B cell (primary cell): Measurements from ENCODE around the gene HOXB6. TPM values are rescaled to one million over a fixed set of nuclear protein-coding genes. Genes with fewer than 3 reads are reported as not detected.

Source experiments
- ATAC-seq: fragments of 200-7000 bp; cut with Tn5 transposase; one replicate; pipeline ENCODE4 v1.10.0; 2021; ENCODE audit warnings: low read depth, mild to moderate bottlenecking, moderate number of reproducible peaks, moderate library complexity
- CTCF ChIA-PET: fragments of 350-600 bp; sonication (Branson Sonifier 250); formaldehyde crosslinking; loops from one replicate; lab custom pipeline; 2021; ENCODE audit warnings: antibody characterized with exemption, inconsistent platforms; lab: Charles Lee
- POLR2A ChIA-PET: fragments of 350-600 bp; sonication (Branson Sonifier 250); formaldehyde crosslinking; loops from one replicate; lab custom pipeline; 2021; ENCODE audit warnings: antibody characterized with exemption; lab: Charles Lee
- DNase-seq: peaks from one replicate; pipeline ENCODE4 v3.0.0; 2013
- H2AFZ ChIP-seq: 2 replicates; pipeline ENCODE4 v1.6.1; 2012; ENCODE audit warnings: mild to moderate bottlenecking, low read depth, low read length; ENCODE audit not compliant: insufficient read depth, poor library complexity, severe bottlenecking
- H3K27ac ChIP-seq, 2 donors: 1 replicate in 1 of 2; 2 replicates in 1 of 2; pipeline ENCODE4 v1.5.1; 2012 to 2013; ENCODE audit warnings: low read length in 2 of 2, mild to moderate bottlenecking in 2 of 2, moderate library complexity in 1 of 2
- H3K27me3 ChIP-seq, 4 experiments: fragments of 200-600 bp in 1 of 4; sonication (generic) in 1 of 4; replicated peaks in 1 of 4; 1 replicate in 2 of 4; 2 replicates in 2 of 4; pipeline versions ENCODE4 v1.6.1 to v1.7.0; 2013 to 2016; ENCODE audit warnings: low read length in 3 of 4, mild to moderate bottlenecking in 2 of 4, mixed read lengths in 1 of 4, moderate library complexity in 1 of 4; ENCODE audit not compliant: insufficient read depth in 4 of 4, control insufficient read depth in 3 of 4; ENCODE audit errors: control extremely low read depth in 1 of 4
- H3K36me3 ChIP-seq, 2 experiments: replicated peaks in 1 of 2; 1 replicate in 1 of 2; 2 replicates in 1 of 2; pipeline versions ENCODE4 v1.6.1 to v1.7.1; 2013; ENCODE audit warnings: low read length in 1 of 2; ENCODE audit not compliant: insufficient read depth in 2 of 2, control insufficient read depth in 1 of 2; ENCODE audit errors: control extremely low read depth in 1 of 2, extremely low read depth in 1 of 2
- H3K4me1 ChIP-seq, 2 donors: fragments of 200-600 bp in 1 of 2; sonication (generic) in 1 of 2; 1 replicate in 1 of 2; 2 replicates in 1 of 2; pipeline versions ENCODE4 v1.5.1 to v1.6.1; 2013 to 2017; ENCODE audit warnings: low read length in 2 of 2; ENCODE audit not compliant: control insufficient read depth in 2 of 2, insufficient read depth in 2 of 2
- H3K4me2 ChIP-seq: replicated peaks from 2 replicates; pipeline ENCODE3; 2012; ENCODE audit warnings: mild to moderate bottlenecking, low read depth, low read length; ENCODE audit not compliant: poor library complexity, severe bottlenecking
- H3K4me3 ChIP-seq, 5 experiments: fragments of 200-600 bp in 1 of 5; sonication (generic) in 1 of 5; 1 replicate in 3 of 5; 2 replicates in 2 of 5; pipeline versions ENCODE4 v1.5.1 to v1.7.0; 2011 to 2016; ENCODE audit warnings: low read length in 4 of 5, mild to moderate bottlenecking in 4 of 5, low read depth in 2 of 5, control low read depth in 1 of 5, moderate library complexity in 1 of 5; ENCODE audit not compliant: insufficient read depth in 1 of 5; ENCODE audit errors: control extremely low read depth in 1 of 5, extremely low read depth in 1 of 5
- H3K79me2 ChIP-seq: fragments of 200-600 bp; sonication (generic); one replicate; pipeline ENCODE4 v1.6.0; 2016; ENCODE audit warnings: low read length; ENCODE audit not compliant: control insufficient read depth, insufficient read depth
- H3K9ac ChIP-seq: fragments of 200-600 bp; sonication (generic); 2 replicates; pipeline ENCODE4 v1.6.1; 2017; ENCODE audit warnings: mild to moderate bottlenecking, low read length, moderate library complexity
- H3K9me3 ChIP-seq, 3 donors: one replicate each; pipeline versions ENCODE4 v1.6.1 to v1.7.1; 2013; ENCODE audit warnings: low read length in 2 of 3; ENCODE audit not compliant: control insufficient read depth in 2 of 3, insufficient read depth in 1 of 3; ENCODE audit errors: control extremely low read depth in 1 of 3
- H4K20me1 ChIP-seq: 2 replicates; pipeline ENCODE4 v1.6.0; 2012; ENCODE audit warnings: mild to moderate bottlenecking, low read length; ENCODE audit not compliant: insufficient read depth, control insufficient read depth, poor library complexity, severe bottlenecking
- H3K27ac Mint-ChIP-seq: one replicate; pipeline ENCODE4 v1.8.0; 2021; ENCODE audit warnings: mixed read lengths
- H3K27me3 Mint-ChIP-seq: one replicate; pipeline ENCODE4 v1.8.0; 2021; ENCODE audit warnings: mixed read lengths
- H3K4me1 Mint-ChIP-seq: one replicate; pipeline ENCODE4 v1.8.0; 2021; ENCODE audit warnings: mixed read lengths
- H3K4me3 Mint-ChIP-seq: one replicate; pipeline ENCODE4 v1.8.0; 2021; ENCODE audit warnings: mixed read lengths
- H3K9me3 Mint-ChIP-seq: one replicate; pipeline ENCODE4 v1.8.0; 2022; ENCODE audit warnings: mixed read lengths; ENCODE audit not compliant: insufficient read depth
- CTCF ChIP-seq: fragments of 200-600 bp; IDR thresholded peaks from one replicate; pipeline ENCODE4 v1.8.0; 2022; ENCODE audit warnings: antibody characterized with exemption, mild to moderate bottlenecking
- EZH2 ChIP-seq: IDR thresholded peaks from 2 replicates; pipeline ENCODE4 v1.6.1; 2012; ENCODE audit warnings: borderline replicate concordance, low read depth, mild to moderate bottlenecking, moderate library complexity, low read length; ENCODE audit not compliant: insufficient read depth, poor library complexity, severe bottlenecking
- WGBS: methylation state at CpG from one replicate; pipeline ENCODE4 v1.1.5; 2013; ENCODE audit warnings: missing lambda C conversion rate; ENCODE audit not compliant: insufficient coverage; 5-methylcytosine and 5-hydroxymethylcytosine counted together
- intact Hi-C: fragments of 100-400 bp; cut with micrococcal nuclease; formaldehyde crosslinking; loops from one replicate; pipeline ENCODE4 v1.10.0; 2022
- polyA plus RNA-seq: library from polyadenylated mRNA; depleted of rRNA; stranded (reverse); fragments of >200 nt; gene quantifications from 2 replicates; pipeline ENCODE4 v1.2.3, GENCODE V29; 2012
- total RNA-seq, 2 donors: library from RNA; stranded (reverse); fragments of 120-200 nt in 1 of 2; gene quantifications; 1 replicate in 1 of 2; 2 replicates in 1 of 2; pipeline versions ENCODE4 v1.2.3 to v1.2.4, GENCODE V29; 2013 to 2022

The HOXB6 gene
- total and polyA plus RNA-seq, 2 donors (not counting 1 experiment from before 2014, with no cell fraction given) = 0.10 TPM; not detected in 1

DNA sequence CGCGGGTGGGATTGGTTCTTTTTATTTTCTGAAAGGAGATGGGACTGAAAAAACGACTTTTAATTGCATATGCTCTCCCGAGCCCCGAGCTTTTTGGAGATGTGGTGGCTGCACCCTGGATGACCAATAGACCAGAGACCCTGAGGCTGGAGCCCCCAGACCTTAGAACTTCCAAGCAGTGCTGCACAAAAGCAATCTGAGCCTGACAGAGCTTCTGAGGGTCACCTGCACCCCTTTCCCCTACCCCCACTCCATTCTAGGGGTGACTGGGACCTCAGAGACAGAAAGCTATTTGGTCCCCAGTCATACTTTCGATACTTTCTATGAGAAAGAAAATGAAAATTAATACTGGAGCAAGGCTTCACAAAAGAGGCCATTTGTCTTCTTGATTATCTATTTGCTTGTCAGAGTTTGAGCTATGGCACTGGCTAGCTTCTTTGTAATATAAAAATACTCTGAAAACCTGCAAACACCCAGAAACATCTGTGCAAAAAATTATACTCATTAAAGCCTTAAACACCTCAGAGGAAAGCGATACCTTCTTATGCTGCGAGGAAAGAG is 30.2 kb downstream of the HOXB6 start:
- intact Hi-C loops = loop anchor here (5.0 kb wide), 1 partner anchor 38 kb away; the partner anchor contains the start of gene HOXB7
- H3K4me3 Mint-ChIP-seq = no peak overlapping the region
- peaks cover 17% of the 10 kb centered on the region for H3K27me3 Mint-ChIP-seq
- Histone ChIP-seq H3K4me2 (no peak overlapping the region), H3K27ac (no peak overlapping the region), H4K20me1 (no peaks in the 10 kb centered on the region), H3K9ac (no peak overlapping the region), H3K79me2 (no peaks in the 10 kb centered on the region), H3K9me3 (peaks cover 0 to 14% (median 0%) of the 10 kb centered on the region in 3 donors), H2AFZ (no peak overlapping the region), H3K4me1 (peaks cover 27 to 30% of the 10 kb centered on the region in 2 donors), H3K27me3 (peaks cover 0 to 43% (median 19%) of the 10 kb centered on the region in 4 experiments), H3K36me3 (no peaks in the 10 kb centered on the region), H3K4me3 (no peak overlapping the region)
- H3K4me1 Mint-ChIP-seq = peaks cover 28% of the 10 kb centered on the region
- ChIA-PET CTCF (interaction anchor here (1.0 to 1.2 kb wide), 2 partner anchors 19 to 225 kb away, joined by 3 to 4 read pairs; partner anchors contain the start of gene HOXB5), POLR2A (no interaction called here)
- WGBS = 92% methylated on average over 6 of the region's 8 CpGs
- H3K27ac Mint-ChIP-seq = no peak overlapping the region
- no peak for ATAC-seq
- DNase-seq = no peak
- TF ChIP-seq EZH2 (no peak), CTCF (no peak)
- no peaks in the 10 kb centered on the region for H3K9me3 Mint-ChIP-seq

- Mint-ChIP-seq H3K27ac (no peak overlapping the region), H3K4me1 (peaks cover 16% of the 10 kb centered on the region), H3K9me3 (no peaks in the 10 kb centered on the region), H3K4me3 (no peak overlapping the region), H3K27me3 (peaks cover 18% of the 10 kb centered on the region)
- intact Hi-C loops = no loop called here
- H3K4me3 ChIP-seq = no peak overlapping the region
- TF ChIP-seq CTCF = no peak
- no peak for TF ChIP-seq EZH2
- no peak overlapping the region for H3K4me2 ChIP-seq
- peaks cover 0 to 47% (median 23%) of the 10 kb centered on the region in 4 experiments for H3K27me3 ChIP-seq
- H3K9me3 ChIP-seq = peaks cover 0 to 10% (median 0%) of the 10 kb centered on the region in 3 donors
- CTCF ChIA-PET = interaction anchor here (0.5 kb wide), 1 partner anchor 740 kb away, joined by 3 read pairs; no protein-coding TSS in a partner anchor
- H3K4me1 ChIP-seq = peaks cover 15 to 20% of the 10 kb centered on the region in 2 donors
- no peak overlapping the region for H3K27ac ChIP-seq
- no peaks in the 10 kb centered on the region for H3K79me2 ChIP-seq
- no CpG with 5 or more reads among the region's 1 CpG for WGBS
- H3K36me3 ChIP-seq = no peaks in the 10 kb centered on the region
- H3K9ac ChIP-seq = no peak overlapping the region
- no peak for DNase-seq
- H2AFZ ChIP-seq = no peak overlapping the region
- no peaks in the 10 kb centered on the region for H4K20me1 ChIP-seq
- no peak for ATAC-seq
- POLR2A ChIA-PET = interaction anchor here (0.7 kb wide), 1 partner anchor 41 kb away, joined by 3 read pairs; no protein-coding TSS in a partner anchor
These were observed 32.9 kb downstream of the HOXB6 start for GRCh38 chr17:48571826-48572417.
